IMR-90 (cell line): ENCODE measurements around the gene UBE2E2.

Experiments
- TF ChIP-seq, protein P1 (sequence below): fragments of 150-350 bp; IDR thresholded peaks from 2 replicates; pipeline ENCODE4 v1.6.1; 2017; ENCODE audit warnings: mild to moderate bottlenecking, antibody characterized with exemption, low read length, low read depth
- TF ChIP-seq, protein P2 (sequence below): conservative IDR thresholded peaks from 2 replicates; pipeline ENCODE4 v1.5.1; 2012; ENCODE audit warnings: mild to moderate bottlenecking, low read depth, low read length, improper control_type of control experiment

DNA sequence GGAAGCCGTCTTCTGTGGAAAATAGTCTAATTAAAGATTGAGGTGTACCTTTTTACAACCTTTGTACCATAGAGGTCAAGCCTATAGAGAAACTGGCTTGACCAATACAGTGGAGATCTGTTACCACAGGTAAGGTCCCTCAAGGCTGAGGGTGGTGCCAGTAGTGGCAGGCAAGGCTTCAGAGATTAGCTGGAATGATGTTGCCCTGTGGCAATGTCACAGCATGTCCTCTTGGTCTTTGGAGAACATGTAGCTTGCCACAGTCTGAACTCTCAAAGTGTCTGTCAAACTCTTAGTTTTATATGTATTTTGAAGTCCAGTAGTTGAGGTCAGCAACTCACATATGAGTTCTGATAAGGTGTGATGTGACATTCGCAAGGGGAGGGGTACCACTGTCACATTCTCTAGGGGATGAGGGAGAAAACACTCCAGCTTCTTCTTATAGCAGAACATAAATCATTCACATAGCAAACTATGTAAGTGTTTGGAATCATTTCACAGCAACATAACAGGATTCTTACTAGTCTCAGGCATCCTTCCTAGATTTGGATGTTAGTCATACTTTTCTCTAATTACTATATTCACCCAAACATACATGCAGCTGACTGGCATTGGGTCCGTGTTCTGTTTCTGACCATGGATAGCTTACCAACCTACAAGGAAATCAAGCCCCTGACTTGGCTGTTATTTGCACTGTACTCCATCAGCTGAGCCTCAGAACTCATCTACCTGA is 173.6 kb downstream of the UBE2E2 start:
- TF ChIP-seq, protein P1, sequence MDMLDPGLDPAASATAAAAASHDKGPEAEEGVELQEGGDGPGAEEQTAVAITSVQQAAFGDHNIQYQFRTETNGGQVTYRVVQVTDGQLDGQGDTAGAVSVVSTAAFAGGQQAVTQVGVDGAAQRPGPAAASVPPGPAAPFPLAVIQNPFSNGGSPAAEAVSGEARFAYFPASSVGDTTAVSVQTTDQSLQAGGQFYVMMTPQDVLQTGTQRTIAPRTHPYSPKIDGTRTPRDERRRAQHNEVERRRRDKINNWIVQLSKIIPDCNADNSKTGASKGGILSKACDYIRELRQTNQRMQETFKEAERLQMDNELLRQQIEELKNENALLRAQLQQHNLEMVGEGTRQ = no peak
- TF ChIP-seq, protein P2, sequence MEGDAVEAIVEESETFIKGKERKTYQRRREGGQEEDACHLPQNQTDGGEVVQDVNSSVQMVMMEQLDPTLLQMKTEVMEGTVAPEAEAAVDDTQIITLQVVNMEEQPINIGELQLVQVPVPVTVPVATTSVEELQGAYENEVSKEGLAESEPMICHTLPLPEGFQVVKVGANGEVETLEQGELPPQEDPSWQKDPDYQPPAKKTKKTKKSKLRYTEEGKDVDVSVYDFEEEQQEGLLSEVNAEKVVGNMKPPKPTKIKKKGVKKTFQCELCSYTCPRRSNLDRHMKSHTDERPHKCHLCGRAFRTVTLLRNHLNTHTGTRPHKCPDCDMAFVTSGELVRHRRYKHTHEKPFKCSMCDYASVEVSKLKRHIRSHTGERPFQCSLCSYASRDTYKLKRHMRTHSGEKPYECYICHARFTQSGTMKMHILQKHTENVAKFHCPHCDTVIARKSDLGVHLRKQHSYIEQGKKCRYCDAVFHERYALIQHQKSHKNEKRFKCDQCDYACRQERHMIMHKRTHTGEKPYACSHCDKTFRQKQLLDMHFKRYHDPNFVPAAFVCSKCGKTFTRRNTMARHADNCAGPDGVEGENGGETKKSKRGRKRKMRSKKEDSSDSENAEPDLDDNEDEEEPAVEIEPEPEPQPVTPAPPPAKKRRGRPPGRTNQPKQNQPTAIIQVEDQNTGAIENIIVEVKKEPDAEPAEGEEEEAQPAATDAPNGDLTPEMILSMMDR = no peak
